Urothelium cell line (cell line): ENCODE measurements around the gene YBEY.
A peak's percentile ranks its signal among the peaks of the same experiment; 100 is the strongest.
"Not testable (repeated sequence)": the region's sequence is repeated elsewhere in the genome, so short reads cannot be mapped to it uniquely, and the experiment has no call there.

Experiments
- DNase-seq: peaks from one replicate; pipeline ENCODE4 v3.0.0; 2011; ENCODE audit warnings: low spot score, mixed read lengths
- FAIRE-seq: peaks from 2 replicates; lab custom pipeline; 2011; peaks lifted over from hg19 to GRCh38; lab: Jason Lieb, UNC

YBEY gene

DNA sequence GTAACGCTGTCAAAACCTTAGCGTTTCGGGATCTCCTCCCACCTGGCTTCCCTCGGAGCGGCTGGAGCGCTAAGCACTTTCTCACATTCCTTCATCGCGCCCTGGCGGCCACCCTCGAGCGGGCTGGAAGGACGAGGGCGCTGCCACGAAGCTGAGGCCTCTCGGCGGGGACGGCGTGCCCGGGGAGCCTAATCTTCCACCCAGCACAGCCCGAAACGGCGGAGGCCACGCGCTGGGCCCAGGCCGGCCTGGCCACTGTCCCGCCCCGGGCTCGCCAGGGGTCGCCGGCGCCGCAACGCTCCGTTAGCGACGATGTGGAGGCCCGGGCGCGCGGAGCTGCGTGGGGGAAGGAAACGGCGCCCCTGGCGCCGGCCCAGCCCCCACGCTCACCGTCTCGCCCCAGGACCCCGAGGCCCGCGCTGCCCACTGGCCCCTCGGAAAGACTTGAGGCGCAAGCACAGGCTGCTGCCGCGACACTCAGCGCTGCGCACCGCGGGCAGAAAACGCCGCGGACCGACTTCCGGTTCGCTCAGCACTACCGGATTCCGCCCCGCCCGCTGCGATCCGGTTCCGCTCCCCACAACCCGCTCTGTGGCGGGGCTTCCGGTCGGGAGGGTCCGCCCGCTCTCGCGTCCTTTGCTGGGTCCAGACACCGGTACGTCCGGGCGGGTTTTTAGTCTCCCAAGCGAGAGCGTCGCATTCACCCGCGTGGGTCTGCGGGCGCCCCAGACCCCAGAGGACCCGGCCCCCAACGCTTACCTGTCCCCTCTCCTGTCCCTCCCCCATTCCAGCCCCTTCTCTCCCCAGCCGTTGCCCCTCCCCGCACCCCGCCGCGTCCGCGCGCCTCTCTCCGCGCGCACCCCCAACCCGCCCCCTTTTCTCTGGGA, at the start of gene YBEY:
YBEY (plus strand) TSS at position 582 of the 887 bp plus-strand sequence. CDS start 572 bp downstream, outside the sequence.
- DNase-seq (peak; percentile 89), FAIRE-seq (no peak)

- FAIRE-seq: no peak
- DNase-seq: no peak
Observed at GRCh38 chr21:46237474-46237873, 48.7 kb upstream of the YBEY start.

DNA sequence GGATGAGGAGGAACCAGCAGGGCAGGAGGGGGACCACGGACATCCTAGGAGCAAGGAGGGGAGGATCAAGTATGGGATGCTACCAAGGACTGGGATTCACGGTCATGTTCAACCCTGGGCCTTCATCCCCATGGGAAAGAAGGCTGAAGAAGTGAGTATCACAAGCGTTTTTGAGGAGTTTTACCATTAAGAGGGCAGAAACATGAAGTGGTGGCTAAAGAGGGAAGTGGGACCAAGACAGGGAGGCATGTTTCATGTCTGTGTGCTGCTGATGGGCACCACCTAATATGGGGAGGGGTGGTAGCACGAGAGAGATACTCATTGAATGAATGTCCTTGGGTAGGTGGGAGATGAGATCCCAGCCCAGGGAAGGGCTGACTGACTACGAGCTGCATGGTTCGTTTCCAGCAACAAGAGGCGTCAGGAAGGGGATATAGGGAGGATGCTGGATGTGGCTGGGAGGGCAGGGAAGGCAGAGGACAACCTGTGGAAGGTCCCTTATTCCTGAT, 46.3 kb upstream of the YBEY start:
- FAIRE-seq (no peak), DNase-seq (no peak)

GRCh38 chr21:46241577-46241976, 44.6 kb upstream of the YBEY start:
- FAIRE-seq, DNase-seq: not testable (repeated sequence)

DNA sequence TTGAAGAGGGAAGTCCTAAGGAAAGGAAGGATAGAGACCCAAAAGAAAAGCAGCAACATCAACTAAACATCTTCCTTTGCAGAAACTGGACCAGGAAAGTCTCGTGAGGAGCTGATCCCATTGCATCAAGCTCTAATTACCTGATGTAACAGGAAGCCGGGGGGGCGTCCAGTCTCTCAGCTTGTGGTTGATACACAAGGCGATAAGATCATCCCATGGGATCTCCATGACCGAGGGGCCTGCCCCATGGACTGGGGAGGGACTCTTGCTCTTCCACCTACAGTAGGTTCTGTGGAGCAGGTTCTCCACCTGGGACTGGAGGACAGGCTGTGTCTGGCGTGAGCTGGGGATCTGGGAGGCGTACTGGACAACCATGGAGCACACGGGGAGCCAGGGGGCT, 42.8 kb upstream of the YBEY start:
- no peak for DNase-seq

DNA sequence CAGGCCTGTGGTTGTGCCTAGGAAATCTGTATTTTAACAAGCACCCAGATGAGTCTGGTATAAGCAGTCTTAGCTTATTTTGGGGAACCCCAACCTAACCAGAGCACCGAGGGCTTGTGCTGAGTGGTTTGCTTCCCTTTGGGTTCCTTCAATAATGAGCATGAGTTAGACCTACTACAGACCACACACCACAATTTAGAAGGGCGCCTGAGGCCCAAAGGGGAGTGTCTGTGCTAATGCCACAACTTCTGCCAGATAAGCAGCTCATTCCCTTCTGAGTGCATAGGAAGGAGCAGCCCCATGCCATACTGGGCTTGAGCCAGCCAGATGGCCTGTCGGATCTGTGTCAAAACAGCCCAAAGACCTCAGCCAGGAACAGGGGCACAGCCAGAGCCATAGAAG, 42.2 kb upstream of the YBEY start:
- DNase-seq: no peak
- FAIRE-seq: no peak

More for the DNA sequence above, 42.8 kb upstream of the YBEY start:
- no peak for FAIRE-seq

DNA sequence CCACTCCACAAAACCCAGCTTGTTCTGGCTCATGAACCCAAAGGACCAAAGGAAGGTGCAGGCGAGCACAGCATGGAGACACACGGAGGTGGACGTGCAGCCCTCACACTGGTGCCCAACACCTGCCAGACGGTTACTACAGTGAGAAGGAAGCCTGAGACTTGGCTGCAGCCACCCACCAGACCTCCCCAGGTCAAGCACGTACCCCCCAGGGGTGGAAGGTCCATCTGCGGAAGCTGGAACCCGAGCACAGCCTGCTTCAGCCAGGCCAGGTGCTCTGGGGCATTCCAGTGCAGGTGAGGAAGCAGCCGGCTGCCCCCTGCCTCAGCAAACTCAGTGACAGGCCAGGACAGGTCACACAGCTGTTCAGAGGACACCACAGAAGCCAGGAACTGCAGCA, 41.5 kb upstream of the YBEY start:
- DNase-seq (no peak), FAIRE-seq (no peak)

- no peak for FAIRE-seq
Observed at GRCh38 chr21:46245213-46245915, 40.8 kb upstream of the YBEY start.

DNA sequence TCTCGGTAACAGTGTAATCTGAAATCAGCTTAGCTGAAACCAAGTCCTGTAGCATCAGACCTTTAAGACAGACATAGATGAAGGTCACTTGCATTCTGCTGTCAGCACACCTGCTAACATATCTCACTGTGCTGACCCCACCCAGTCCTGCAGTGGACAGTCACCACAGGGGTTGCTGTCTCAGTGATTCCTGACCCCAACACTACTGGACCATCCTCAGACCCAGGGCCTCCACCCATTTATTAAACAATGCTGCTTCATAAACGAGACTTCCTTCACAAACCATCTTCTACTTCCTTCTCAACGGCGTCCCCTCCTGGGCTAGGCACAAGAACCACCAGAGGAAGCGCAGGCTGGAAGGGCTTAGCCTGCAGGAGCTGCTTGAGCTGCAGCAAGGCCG, 39.8 kb upstream of the YBEY start:
- no peak for FAIRE-seq
- no peak for DNase-seq

More at GRCh38 chr21:46245213-46245915, 40.8 kb upstream of the YBEY start:
- DNase-seq: no peak

DNA sequence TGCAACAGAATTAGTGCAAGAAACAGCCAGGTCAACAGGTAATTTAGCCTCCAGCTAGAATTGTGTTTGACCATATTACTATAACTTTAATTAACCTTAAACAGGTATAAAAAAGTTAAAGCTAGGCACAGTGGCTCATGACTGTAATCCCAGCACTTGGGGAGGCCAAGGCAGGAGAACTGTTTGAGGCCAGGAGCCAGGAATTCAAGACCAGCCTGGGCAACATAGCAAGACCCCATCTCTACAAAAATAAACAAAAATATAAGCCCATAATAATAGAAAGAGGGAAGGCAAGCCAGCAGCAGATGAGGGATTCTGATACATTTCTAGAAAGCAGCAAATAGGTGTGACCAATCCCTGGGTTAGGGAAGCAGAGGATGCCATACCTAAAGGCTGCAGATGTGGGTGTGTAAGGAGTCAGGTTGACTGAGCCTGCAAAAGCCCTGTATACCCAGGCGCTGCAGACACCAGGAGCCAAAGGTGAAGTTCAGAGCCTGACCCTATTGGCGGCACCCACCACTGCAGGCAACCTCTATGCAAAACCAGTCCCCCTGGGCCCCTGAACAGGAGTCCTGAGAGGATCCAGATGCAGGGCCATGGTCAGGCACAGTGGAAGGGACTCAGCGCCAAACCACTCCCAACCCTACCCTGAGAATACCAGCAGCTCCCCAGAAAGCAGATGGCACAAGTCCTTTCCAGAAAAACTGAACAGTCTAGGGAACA, 38.3 kb upstream of the YBEY start:
- FAIRE-seq (no peak), DNase-seq (no peak)

DNA sequence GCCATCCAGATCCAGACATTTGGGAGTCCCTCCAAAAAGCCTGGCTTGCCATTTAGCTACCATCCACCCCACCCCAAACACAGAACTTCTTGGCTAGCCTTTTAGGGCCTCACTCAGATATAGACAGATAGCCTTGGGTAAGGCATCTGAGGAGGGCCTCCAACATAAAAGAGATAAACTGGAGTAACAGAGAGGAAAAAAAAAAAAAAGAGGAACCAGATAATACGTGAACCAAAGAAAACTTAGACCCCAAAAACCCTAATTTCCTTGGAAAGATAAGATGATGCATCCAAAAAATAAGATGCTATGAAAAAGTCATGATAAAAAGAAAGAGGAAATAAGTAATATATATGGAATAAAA, 37.7 kb upstream of the YBEY start:
- no peak for FAIRE-seq
- no peak for DNase-seq

DNA sequence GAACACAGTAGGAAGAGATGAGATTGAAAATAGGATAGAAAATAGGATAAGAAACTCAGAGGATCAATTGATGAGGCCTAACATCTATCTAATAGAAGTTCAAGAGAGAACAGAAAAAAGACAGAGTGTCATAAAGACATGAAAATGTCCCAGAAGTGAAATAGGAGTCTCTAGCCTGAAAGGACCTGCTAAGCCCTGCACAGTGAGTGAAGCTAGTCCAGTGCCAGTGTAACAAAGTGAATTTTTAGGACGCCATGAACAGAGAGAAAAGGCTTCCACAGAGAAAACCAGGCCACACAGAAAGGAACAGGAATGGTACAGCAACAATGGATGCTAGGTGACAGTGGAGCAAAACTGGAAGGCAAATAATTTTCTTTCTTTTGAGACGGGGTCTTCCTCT, 37.3 kb upstream of the YBEY start:
- no peak for FAIRE-seq
- no peak for DNase-seq

DNA sequence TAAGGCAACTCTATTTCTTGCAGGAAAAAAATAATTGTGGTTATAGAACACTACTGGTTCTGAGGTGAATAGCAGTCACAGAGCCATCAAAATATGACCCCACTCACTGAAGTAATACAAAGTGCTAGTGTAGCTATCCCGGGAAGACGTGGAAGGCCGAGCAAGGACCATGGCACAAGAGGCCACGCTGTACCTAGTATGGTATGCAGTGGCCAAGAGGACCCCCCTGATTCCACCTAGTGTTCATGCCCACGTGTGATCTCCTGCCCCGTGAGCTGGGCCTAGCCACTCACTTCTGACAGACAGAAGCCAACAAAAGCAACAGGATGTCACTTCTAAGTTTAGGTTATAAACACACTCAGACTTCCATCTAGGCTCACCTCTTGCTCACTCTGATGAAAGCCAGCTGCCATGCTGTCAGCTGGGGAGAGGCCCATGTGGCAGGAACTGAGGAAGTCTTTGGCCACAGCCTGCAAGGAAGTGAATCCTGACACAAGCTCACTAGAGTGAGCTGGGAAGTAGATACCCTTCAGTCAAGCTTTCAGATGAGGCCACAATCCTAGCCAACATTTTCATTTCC, 35.9 kb upstream of the YBEY start:
- no peak for FAIRE-seq
- DNase-seq: no peak

DNA sequence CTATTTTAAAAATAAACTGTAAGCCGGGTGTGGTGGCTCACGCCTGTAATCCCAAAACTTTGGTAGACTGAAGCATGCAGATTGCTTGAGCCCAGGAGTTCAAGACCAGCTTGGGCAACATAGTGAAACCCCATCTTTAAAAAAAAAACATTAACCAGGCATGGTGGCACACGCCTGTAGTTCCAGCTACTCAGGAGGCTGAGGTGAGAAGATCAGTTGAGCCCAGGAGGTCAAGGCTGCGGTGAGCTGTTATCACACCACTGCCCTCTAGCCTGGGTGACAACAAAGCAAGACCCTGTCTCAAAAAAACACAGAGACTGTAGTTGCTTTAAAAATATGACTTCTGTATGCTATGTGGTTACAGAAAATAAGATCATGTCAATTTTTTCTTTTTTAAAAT, 33.3 kb upstream of the YBEY start:
- DNase-seq (no peak), FAIRE-seq (no peak)

- FAIRE-seq: no peak
- no peak for DNase-seq
Observed at GRCh38 chr21:46253610-46254124, 32.5 kb upstream of the YBEY start.

DNA sequence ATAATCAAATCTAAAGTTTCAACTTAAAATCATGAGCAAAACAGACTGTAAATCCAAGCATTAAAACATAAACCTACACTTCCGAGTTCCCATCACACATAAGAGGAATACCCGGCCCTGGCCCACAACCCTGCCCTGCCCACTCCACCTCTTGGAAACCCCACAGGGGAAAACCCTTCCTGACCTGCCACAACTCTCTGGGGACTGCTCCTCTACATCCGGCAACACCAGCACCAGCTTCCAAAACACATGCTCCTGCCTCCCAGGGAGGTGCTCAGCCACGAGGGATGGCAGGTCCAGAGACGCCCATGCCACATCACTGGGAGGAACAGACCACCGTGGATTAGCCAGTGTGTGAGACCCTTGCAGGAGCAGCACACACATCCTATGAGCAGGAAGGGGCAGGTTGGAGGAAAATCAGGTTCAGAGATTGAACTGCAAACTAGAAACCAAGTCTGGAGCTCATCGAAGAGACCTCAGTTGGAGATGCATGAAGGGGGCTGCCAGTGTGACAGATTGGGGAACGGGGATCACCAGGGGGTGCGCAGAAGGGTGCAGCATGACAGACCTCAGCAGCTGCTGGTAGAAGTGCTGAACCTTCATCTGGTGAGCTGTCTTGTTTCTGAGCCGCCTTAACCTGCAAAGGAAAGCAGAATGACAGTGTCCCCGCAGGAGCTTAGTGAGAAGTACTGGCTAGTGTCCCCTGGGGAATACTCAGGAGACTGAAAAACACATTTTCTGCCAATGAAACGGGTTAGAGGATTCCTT, 31.8 kb upstream of the YBEY start:
- no peak for DNase-seq
- no peak for FAIRE-seq

DNA sequence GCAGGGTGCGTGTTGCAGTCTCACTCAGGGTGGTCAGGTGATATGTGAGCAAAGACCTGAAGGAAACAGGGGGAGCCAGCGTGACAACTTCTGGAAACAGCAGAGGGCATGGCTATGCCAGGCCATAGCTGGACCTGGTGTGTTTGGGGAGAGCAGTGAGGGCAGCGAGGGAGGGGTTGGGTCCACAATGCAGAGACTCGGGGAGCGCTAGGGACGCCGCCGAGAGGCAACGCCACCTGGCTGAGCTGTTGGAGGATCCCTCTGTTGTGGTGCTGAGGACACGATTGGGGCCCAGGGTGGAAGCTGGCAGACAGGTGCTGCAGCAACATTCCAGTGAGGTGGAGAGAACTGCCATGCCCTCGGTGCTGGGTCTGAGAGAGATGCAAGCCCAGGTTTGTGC, 31.0 kb upstream of the YBEY start:
- FAIRE-seq: no peak
- DNase-seq: no peak

- FAIRE-seq (no peak), DNase-seq (no peak)
Observed at GRCh38 chr21:46255758-46256337, 30.3 kb upstream of the YBEY start.

- DNase-seq (no peak), FAIRE-seq (no peak)
Observed at GRCh38 chr21:46256501-46256994, 29.6 kb upstream of the YBEY start.
